NK-92 treated with Interleukin-12 subunit alpha and Interleukin-12 subunit beta, amount 100 ng/mL, for 24 hours (cell line): ENCODE data around the gene IL34.
A peak's percentile ranks its signal among the peaks of the same experiment; 100 is the strongest.
"Not testable (repeated sequence)": the region's sequence is repeated elsewhere in the genome, so short reads cannot be mapped to it uniquely, and the experiment has no call there.

ENCODE experiments used
- DNase-seq: peaks from one replicate; lab custom pipeline; 2025; lab: John Stamatoyannopoulos, UW

Gene IL34

GRCh38 chr16:70632273-70632672 is 14.1 kb upstream of the IL34 start:
- no peak for DNase-seq

- DNase-seq, result not testable (repeated sequence)
Measured at GRCh38 chr16:70633617-70634016, 12.7 kb upstream of the IL34 start.

- no peak for DNase-seq
Measured at GRCh38 chr16:70634861-70635260, 11.5 kb upstream of the IL34 start.

GRCh38 chr16:70635336-70636016 is 10.9 kb upstream of the IL34 start:
- no peak for DNase-seq

- DNase-seq, result no peak
Measured at GRCh38 chr16:70638814-70639792, 7.3 kb upstream of the IL34 start.

GRCh38 chr16:70642633-70643032 is 3.7 kb upstream of the IL34 start:
- DNase-seq, result no peak

GRCh38 chr16:70643264-70643663 is 3.1 kb upstream of the IL34 start:
- not testable (repeated sequence) for DNase-seq

GRCh38 chr16:70644763-70645597 is 1.4 kb upstream of the IL34 start:
- DNase-seq, result no peak

- no peak for DNase-seq
Measured at GRCh38 chr16:70647441-70648359, 1.3 kb downstream of the IL34 start.

GRCh38 chr16:70648606-70649005 is 2.2 kb downstream of the IL34 start:
- DNase-seq, result no peak

GRCh38 chr16:70649300-70649699 is 2.9 kb downstream of the IL34 start:
- no peak for DNase-seq

- DNase-seq, result no peak
Measured at GRCh38 chr16:70650216-70650615, 3.9 kb downstream of the IL34 start.

GRCh38 chr16:70651524-70651923 is 5.2 kb downstream of the IL34 start:
- DNase-seq, result no peak

- DNase-seq, result no peak
Measured at GRCh38 chr16:70652322-70652721, 6.0 kb downstream of the IL34 start.

- no peak for DNase-seq
Measured at GRCh38 chr16:70653406-70653805, 7.0 kb downstream of the IL34 start.

GRCh38 chr16:70653809-70654771 is 7.7 kb downstream of the IL34 start:
- peak; percentile 15 for DNase-seq

- no peak for DNase-seq
Measured at GRCh38 chr16:70656065-70656711, 9.8 kb downstream of the IL34 start.

GRCh38 chr16:70656712-70657263 is 10.4 kb downstream of the IL34 start:
- no peak for DNase-seq

GRCh38 chr16:70657956-70658355 is 11.6 kb downstream of the IL34 start:
- DNase-seq, result no peak
